ENCODE results near the gene SLC38A3.

The SLC38A3 gene

GRCh38 chr3:50229490-50229889 is 24.4 kb downstream of the SLC38A3 start:
- H3K4me1 ChIP-seq (ENCODE audit: low read length), result peaks cover 22% of the 10 kb centered on the region
- H3K27me3 ChIP-seq (ENCODE audit: low read depth, low read length), result 0 out of 2 replicates have a peak, but pooled peaks cover 3% of the 10 kb centered on the region
- peaks cover 11% of the 10 kb centered on the region; the same call in 1 of the 2 replicates for H3K79me2 ChIP-seq (ENCODE audit: low read length)
- H4K20me1 ChIP-seq (ENCODE audit: insufficient read depth, low read length), result no peaks in the 10 kb centered on the region
- TF ChIP-seq CTCF (IDR thresholded peaks at IDR 0.05; ENCODE audit: low read depth, low read length) (no peak), EZH2phosphoT487 (IDR thresholded peaks at IDR 0.05; ENCODE audit: low read depth) (no peak)
- no peak overlapping the region for H3K9ac ChIP-seq (ENCODE audit: low read length)
- H2AFZ ChIP-seq (ENCODE audit: low read depth, low read length), result no peak overlapping the region
- H3K4me2 ChIP-seq (ENCODE audit: low read length), result 0 out of 2 replicates have a peak overlapping the region, but pooled peaks have one; percentile 27
- H3K4me3 ChIP-seq (ENCODE audit: low read length), result no peak overlapping the region
- H3K36me3 ChIP-seq (replicated peaks; ENCODE audit: low read depth, low read length), result no peaks in the 10 kb centered on the region
- H3K9me3 ChIP-seq (ENCODE audit: insufficient read depth, low read length), result no peaks in the 10 kb centered on the region
- no peak overlapping the region for H3K27ac ChIP-seq (ENCODE audit: low read length)

GRCh38 chr3:50230104-50230793 is 25.2 kb downstream of the SLC38A3 start:
- Histone ChIP-seq H3K4me3 (ENCODE audit: low read length) (peak overlapping the region; percentile 0; the same call in 1 of the 2 replicates), H3K79me2 (ENCODE audit: low read length) (peaks cover 11% of the 10 kb centered on the region; the same call in 1 of the 2 replicates), H3K27me3 (ENCODE audit: low read depth, low read length) (no peaks in the 10 kb centered on the region), H3K4me2 (ENCODE audit: low read length) (peak overlapping the region; percentile 27), H3K27ac (ENCODE audit: low read length) (no peak overlapping the region), H4K20me1 (ENCODE audit: insufficient read depth, low read length) (no peaks in the 10 kb centered on the region), H2AFZ (ENCODE audit: low read depth, low read length) (no peak overlapping the region; the same call in 1 of the 2 replicates), H3K36me3 (replicated peaks; ENCODE audit: low read depth, low read length) (no peaks in the 10 kb centered on the region), H3K9ac (ENCODE audit: low read length) (peak overlapping the region; percentile 0; the same call in 1 of the 2 replicates), H3K4me1 (ENCODE audit: low read length) (peaks cover 30% of the 10 kb centered on the region), H3K9me3 (ENCODE audit: insufficient read depth, low read length) (no peaks in the 10 kb centered on the region)
- TF ChIP-seq CTCF (IDR thresholded peaks at IDR 0.05; ENCODE audit: low read depth, low read length) (no peak), EZH2phosphoT487 (IDR thresholded peaks at IDR 0.05; ENCODE audit: low read depth) (no peak)

GRCh38 chr3:50230794-50231125 is 25.7 kb downstream of the SLC38A3 start:
- H3K9ac ChIP-seq (ENCODE audit: low read length), result peak overlapping the region; percentile 0; the same call in 1 of the 2 replicates
- peaks cover 25% of the 10 kb centered on the region for H3K4me1 ChIP-seq (ENCODE audit: low read length)
- H3K36me3 ChIP-seq (replicated peaks; ENCODE audit: low read depth, low read length), result no peaks in the 10 kb centered on the region
- no peak for TF ChIP-seq CTCF (IDR thresholded peaks at IDR 0.05; ENCODE audit: low read depth, low read length)
- no peak for TF ChIP-seq EZH2phosphoT487 (IDR thresholded peaks at IDR 0.05; ENCODE audit: low read depth)
- peak overlapping the region; percentile 27 for H3K4me2 ChIP-seq (ENCODE audit: low read length)
- peaks cover 11% of the 10 kb centered on the region; the same call in 1 of the 2 replicates for H3K79me2 ChIP-seq (ENCODE audit: low read length)
- H3K27ac ChIP-seq (ENCODE audit: low read length), result no peak overlapping the region
- H3K27me3 ChIP-seq (ENCODE audit: low read depth, low read length), result no peaks in the 10 kb centered on the region
- H3K4me3 ChIP-seq (ENCODE audit: low read length), result peak overlapping the region; percentile 0; the same call in 1 of the 2 replicates
- H2AFZ ChIP-seq (ENCODE audit: low read depth, low read length), result no peak overlapping the region
- no peaks in the 10 kb centered on the region for H4K20me1 ChIP-seq (ENCODE audit: insufficient read depth, low read length)
- H3K9me3 ChIP-seq (ENCODE audit: insufficient read depth, low read length), result no peaks in the 10 kb centered on the region

- no peak for TF ChIP-seq CTCF (IDR thresholded peaks at IDR 0.05; ENCODE audit: low read depth, low read length)
- no peak for TF ChIP-seq EZH2phosphoT487 (IDR thresholded peaks at IDR 0.05; ENCODE audit: low read depth)
- H2AFZ ChIP-seq (ENCODE audit: low read depth, low read length), result no peak overlapping the region
These were observed 26.5 kb downstream of the SLC38A3 start for GRCh38 chr3:50231581-50231980.

More at GRCh38 chr3:50231581-50231980, 26.5 kb downstream of the SLC38A3 start:
- Histone ChIP-seq H3K27me3 (ENCODE audit: low read depth, low read length) (no peaks in the 10 kb centered on the region), H3K4me1 (ENCODE audit: low read length) (peaks cover 23% of the 10 kb centered on the region), H3K36me3 (replicated peaks; ENCODE audit: low read depth, low read length) (no peaks in the 10 kb centered on the region), H3K27ac (ENCODE audit: low read length) (no peak overlapping the region), H4K20me1 (ENCODE audit: insufficient read depth, low read length) (no peaks in the 10 kb centered on the region), H3K4me3 (ENCODE audit: low read length) (no peak overlapping the region), H3K79me2 (ENCODE audit: low read length) (peaks cover 17% of the 10 kb centered on the region), H3K4me2 (ENCODE audit: low read length) (no peak overlapping the region), H3K9me3 (ENCODE audit: insufficient read depth, low read length) (no peaks in the 10 kb centered on the region), H3K9ac (ENCODE audit: low read length) (no peak overlapping the region)

All from OCI-LY3 (cell line).